ENCODE results near the gene APPBP2.
A peak's percentile ranks its signal among the peaks of the same experiment; 100 is the strongest.
"Not testable (repeated sequence)": the region's sequence is repeated elsewhere in the genome, so short reads cannot be mapped to it uniquely, and the experiment has no call there.

APPBP2 gene

DNA sequence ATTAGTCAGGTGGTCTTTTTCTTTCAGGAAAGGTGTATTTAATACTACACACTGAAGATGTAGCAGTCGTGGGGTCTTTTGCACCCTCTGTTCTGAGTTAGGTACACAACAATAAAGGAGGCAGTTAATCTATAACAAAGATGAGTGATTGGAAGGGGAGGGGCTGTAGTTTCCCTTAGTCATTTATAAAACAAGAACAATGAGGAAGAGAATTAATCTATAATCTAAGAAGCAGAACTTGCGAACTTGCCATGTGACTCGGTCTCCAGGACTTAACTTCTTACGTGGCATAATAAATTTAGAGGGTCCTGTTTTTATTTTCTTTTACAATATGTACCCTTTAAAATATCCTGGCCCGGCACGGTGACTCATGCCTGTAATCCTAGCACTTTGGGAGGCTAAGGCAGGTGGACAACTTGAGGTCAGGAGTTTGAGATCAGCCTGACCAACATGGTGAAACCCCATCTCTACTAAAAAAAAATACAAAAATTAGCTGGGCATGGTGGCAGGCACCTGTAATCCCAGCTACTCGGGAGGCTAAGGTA, 8.6 kb upstream of the APPBP2 start:
- no peak for DNase-seq

DNA sequence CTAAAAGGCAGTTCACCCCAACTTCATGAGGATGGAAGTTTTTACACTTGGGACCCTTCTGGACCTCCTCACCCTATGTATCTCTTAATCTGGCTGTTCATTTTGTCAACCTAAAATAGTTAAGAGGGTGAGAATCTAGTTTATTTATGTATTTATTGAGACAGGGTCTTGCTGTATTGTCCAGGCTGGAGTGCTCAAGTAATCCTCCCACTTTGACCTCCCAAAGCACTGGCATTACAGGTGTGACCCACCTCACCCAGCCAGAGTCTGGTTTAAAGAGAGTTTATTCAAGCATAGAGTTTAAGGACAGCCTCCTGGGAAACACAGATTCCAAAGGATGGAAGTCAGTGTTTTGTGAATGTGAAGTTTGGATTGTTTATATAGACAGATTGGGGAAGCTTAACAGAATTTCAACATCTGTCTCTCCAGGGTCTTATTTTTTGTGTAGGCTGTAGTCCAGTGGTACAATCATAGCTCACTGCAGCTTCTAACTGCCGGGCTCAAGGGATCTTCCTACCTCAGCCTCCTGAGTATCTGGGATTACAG, 8.0 kb upstream of the APPBP2 start:
- no peak for DNase-seq

DNA sequence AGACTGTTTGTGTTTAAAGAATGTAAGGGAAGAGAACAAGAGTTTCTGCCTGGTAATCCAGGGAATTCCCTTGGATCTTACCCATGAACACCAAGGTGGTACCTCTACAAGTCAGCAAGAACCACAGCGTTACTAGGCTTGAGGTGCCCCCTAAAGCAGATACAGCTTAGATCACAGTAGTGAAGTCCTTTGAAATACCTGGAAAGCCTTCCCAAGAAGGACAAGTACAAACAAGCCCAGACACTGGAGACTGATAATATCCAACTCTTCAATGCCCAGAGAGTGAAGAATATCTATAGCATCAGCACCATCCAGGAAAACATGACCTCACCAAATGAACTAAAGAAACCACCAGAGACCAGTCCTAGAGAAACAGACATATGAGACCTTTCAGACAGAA, 3.8 kb upstream of the APPBP2 start:
- no peak for DNase-seq

DNA sequence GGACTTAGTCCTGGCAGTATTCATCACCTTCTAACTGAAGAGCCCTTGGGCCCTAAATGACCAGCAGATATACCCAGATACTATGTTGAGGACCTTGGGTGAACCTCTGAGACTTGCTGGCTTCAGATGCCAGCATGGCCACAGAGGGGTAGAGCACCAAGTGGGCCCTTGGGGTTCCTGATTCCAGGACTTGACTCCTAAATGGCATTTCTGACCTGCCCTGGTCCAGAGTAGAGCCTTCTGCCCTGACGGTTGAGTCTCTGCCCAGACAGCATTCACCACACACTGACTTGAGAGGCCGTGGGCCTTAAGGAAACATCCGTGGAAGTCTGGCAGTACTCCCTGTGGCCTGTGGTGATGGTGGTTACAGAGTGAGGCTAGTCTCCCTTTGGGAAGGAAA, 2.8 kb upstream of the APPBP2 start:
- DNase-seq: no peak

DNA sequence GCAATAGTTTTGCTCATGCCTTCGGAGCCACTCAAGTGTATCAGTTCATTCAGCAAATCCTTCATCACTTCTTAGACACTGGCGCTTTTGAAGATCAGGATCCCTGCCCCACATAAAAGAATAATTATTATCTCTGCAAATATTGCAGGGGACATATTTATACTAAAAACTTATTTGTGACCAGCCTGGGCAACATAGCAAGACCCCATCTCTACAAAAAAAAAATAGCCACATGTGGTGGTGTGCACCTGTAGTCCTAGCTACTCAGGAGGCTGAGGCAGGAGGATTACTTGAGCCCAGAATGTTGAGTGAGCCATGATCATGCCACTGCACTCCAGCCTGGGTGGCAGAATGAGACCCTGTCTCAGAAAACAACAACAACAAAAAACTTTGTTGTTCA, 1.7 kb upstream of the APPBP2 start:
- DNase-seq: no peak

DNA sequence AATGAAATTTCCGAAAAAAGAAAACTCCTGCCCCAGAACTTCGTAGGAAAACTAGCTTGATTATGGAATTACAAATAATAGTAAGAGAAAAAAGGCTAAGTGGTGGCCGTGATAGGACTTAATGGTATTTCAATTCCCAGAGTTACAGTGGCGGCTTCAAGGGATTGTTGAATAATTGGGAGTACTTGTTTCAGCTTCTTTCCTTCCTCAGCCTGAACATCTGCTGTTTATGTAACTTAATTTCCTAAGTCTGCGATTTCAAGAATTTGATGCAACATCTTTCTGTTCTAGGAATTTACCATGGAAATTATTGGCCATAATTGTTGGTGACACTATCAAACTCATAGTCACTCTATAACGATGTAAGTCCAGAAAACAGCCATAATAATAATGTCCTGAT, 684 bp upstream of the APPBP2 start:
- DNase-seq: peak; percentile 23

DNA sequence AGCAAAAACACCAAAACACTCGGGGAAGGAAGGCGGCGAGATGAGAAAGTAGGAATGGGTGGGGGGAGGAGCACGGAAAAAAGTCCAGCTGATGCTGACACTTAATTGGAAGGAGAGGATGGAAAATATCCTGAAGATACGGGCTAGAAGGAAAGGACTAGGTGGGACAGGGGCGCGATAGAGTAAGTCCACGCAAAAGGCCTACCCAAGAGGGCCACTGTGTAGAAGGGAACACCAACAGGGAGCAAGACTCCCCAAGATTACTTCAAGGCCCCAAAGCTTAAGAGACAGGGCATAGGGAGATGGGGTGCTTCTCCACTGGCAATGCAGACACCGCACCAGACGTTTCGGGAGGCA, 736 bp downstream of the APPBP2 start:
- no peak for DNase-seq

DNA sequence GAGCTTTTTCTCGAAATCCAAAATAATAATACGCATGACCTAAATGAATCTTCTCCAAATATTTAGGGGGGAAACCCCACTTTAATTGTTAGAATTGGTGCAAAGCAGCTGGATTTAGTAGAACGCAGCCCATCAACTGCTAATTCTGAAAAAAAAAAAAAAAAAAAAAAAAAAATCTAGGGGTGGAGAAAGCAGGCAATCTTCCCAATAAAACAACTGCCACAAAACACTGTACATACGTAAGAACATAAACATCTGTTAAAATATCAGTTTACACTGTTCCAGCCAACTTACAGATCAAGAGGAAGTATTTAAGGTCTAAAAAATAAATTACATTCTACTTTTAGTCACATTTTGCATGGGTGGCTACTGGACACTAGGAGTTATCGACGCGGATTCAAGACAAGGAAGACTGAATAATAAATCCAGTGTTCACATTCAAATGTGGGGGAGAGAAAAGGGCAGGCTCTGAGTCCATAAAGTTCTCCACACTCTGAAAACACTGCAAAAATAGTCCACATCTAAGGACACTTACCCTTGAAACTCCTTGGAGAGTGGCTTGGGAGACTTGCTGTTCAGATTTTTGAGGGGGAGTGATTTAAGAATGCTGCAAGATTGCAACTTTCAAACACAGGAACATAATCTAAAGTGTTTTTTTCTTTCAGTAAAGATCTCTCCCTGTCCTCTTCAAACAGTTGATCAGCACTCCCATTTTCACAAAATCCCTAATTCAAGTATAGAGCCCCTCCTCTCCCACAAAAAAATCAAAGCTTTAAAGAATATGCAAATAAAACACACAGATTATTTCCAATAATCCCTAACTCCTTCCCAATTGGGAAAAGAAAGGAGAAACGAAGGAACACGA, 1.3 kb downstream of the APPBP2 start:
- DNase-seq: no peak

DNA sequence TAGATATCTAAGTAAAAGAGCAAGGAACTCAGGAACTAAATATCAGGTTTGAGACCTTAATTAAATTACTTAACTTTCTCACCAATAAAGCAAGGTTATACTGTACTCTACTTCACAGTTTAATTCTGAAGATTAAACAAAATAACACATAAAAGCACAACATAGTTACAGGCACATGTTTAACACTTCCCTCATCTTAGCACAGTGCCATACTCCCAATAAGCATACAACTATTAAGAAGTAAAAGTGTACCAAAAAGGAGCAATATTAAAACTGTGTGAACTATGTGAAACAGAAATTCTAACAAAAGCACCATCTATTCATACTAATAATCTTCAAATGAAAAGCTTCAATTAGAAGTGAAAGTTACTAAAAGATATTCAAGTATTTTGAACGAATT, 2.2 kb downstream of the APPBP2 start:
- DNase-seq: no peak

DNA sequence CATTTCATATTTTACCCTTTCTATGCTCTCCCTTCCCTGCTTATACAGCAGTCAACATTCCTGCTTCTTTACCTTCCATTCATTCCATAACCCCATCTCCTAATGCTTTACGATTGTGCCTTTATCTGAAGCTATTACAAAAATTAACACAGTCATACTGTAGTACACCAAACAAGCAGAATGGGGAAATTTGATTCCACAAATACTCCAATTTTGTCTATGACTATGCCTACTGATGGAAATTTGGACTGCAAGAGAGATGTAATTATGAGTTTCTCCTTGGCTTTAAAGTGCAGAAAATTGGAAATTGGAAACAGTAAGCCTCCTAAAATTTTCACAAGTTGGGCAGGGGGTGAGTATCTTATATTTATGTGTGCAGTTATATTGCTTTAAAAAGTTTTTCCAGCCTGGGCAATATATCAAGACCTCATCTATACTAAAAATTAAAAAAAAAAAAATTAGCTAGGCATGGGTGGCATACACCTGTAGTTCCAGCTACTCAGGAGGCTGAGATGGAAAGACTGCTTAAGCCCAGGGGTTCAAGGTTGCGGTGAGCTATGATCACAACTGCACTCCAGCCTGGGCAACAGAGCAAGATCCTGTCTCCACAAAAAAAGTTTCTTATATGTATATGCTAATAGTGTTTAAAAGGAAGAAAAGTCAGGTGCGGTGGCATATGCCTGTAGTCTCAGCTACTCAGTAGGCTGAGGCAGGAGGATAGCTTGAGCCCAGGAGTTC, 3.0 kb downstream of the APPBP2 start:
- DNase-seq: no peak

DNA sequence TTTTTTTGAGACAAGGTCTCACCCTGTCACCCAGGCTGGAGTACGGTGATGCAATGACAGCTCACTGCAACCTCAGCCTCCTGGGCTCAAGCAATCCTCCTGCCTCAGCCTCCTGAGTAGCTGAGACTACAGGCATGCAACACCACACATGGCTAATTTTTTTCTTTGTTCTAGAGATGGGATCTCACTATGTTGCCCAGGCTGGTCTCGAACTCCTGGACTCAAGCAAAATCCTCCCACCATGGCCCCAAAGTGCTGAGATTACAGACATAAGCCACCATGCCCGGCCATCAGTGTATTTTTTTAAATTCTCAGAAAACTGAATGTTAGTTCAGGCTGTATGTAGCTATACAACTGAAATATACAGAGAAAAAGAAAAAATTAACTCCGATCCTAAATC, 6.2 kb downstream of the APPBP2 start:
- no peak for DNase-seq

DNA sequence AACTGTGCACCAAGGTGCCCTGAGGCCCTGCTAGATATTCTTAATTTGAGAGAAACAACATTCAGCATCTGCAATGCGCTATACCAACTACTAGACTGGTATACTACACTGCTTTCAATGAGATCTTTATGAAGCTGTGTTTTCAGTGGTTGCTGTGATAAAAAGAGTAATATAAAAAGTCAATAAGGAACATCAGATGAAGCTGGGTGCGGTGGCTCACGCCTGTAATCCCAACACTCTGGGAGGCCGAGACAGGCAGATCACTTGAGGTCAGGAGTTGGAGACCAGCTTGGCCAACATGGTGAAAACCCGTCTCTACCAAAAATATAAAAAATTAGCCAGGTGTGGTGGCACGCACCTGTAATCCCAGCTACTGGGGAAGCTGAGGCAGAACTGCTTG, 10.4 kb downstream of the APPBP2 start:
- not testable (repeated sequence) for DNase-seq

DNA sequence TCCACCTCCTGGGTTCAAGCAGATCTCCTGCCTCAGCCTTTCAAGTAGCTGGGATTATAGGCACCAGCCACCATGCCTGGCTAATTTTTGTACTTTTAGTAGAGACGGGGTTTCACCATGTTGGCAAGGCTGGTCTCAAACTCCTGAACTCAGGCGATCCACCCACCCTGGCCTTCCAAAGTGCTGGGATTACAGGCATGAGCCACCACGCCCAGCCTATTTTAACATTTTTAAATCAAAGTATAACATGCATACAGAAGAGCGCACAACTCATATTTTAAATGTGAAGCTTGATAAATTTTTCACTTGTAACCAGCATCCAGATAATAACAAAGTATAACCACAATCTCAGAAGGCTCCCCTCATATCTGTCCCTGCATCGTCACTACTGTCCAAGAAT, 10.8 kb downstream of the APPBP2 start:
- not testable (repeated sequence) for DNase-seq

DNA sequence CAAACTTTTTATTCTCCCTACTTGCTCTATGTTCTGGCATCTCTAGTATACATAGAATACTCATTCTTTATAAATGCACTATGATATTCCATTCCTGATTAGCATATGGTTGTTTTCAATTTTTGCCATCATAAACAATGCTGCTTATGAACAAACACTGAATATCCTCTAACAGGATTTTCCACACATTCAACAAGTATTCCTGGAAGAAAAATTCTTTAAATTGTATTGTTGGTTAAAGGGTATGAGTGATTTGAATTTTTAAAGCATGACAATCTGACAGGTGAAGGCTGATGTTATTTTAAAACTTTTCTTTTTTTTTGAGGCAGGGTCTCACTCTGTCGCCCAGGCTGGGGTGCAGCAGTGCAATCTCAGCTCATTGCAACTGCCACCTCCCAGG, 11.5 kb downstream of the APPBP2 start:
- DNase-seq: no peak

DNA sequence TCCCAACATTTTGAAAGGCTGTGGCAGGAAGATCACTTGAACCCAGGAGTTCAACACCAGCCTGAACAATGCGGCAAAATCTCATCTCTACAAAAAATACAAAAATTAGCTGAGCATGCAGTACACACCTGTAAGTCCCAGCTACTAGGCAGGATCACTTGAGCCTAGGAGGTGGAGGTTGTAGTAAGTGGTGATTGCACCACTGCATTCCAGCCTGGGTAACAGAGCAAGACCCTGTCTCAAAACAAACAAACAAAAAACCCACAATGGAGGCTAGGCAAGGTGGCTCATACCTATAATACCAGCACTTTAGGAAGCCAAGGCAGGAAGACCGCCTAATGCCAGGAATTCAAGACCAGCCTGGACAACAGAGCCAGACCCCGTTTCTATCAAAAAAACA, 12.0 kb downstream of the APPBP2 start:
- no peak for DNase-seq

DNA sequence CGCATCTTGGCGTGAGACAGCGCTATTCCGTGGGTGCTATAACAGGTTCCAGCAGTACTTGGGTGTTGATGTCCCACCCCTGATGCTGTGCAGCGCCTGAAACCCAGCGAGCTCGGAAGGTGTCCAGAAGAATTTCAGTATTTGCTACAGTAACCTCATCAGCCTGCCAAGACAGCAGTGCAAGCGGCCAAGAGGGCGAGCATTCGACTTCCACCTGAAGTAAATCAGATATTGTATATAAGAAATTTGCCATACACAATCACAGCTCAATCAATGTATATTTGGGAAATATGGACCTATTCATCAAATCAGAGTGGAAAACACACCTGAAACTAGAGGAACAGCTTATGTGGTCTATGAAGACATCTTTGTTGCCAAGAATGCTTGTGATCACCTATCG, 13.0 kb downstream of the APPBP2 start:
- DNase-seq: no peak

DNA sequence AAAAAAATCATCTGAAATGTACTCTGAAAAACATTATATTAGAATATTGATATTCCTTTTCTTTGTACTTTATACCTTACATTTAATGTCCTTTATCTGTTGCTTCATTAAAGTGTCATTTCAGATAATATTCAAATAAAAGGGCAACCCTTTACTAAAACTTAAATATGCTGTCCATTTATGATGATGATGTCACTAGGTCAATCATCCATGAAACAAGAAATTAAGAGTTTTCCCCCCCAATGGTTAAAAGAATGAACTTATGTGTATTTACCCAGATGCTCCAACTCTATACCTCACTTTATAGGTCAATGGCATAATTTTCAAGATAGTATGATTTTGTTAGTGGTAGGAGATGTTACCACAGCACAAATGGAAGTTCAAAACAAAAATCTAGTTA, 15.3 kb downstream of the APPBP2 start:
- no peak for DNase-seq

DNA sequence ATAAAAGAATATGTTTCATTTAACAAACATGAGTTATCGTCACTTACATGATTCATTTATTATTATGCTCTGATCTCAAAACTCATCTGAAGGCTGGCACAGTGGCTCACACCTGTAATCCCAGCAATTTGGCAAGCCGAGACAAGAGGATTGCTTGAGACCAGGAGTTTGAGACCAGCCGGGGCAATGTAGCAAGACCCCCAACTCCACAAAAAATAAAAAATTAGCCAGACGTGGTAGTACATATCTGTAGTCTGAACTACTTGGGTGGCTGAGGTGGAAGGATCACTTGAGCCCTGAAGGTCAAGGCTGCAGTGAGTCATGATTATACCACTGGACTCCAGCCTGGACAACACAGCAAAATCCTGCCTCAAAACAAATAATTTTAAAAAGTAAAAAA, 16.0 kb downstream of the APPBP2 start:
- DNase-seq: no peak

DNA sequence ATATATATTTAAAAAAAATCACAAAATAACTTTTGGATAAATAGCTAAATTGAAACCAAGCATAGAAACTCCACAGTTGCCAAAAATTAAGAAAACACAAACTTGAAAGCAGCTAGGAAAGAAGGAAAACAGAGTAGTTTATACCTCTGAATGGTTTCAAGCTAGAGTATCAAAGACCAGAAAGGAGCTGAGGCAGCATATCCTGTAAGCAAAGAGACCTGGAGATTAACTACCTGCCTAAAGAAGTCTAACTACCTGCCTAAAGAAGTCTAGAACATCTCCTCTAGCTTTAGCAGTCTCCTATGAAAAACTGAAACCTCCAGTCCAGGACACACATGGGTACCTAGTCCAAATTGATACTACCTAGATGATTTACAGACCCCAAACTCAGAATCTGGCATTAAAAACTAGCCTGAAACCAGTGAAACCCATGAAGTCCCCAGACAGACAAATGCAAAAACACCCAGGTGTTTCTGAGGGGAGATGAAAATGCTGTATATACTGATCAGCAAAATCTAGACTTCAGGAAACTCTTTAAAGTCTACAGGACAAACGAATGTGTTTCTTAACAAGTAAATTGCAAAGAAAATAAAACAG, 17.6 kb downstream of the APPBP2 start:
- no peak for DNase-seq

DNA sequence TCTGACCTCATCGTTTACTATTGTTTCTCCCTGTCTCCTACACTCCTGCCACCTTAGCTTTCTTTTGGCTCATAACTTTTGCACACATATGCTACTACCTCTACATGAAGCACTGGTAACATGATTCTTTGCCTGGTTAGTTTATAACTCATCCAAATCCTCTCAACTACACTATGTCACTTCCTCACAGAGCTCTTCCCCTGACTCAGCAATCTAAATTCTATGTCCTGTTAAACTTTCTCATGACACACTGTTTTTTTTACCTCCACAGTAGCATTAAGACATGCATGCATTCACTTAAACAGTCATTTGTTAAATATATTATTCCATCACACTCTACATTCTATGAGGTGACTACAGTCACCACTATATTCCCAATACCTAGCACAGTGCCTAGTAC, 19.7 kb downstream of the APPBP2 start:
- peak; percentile 87 for DNase-seq

DNA sequence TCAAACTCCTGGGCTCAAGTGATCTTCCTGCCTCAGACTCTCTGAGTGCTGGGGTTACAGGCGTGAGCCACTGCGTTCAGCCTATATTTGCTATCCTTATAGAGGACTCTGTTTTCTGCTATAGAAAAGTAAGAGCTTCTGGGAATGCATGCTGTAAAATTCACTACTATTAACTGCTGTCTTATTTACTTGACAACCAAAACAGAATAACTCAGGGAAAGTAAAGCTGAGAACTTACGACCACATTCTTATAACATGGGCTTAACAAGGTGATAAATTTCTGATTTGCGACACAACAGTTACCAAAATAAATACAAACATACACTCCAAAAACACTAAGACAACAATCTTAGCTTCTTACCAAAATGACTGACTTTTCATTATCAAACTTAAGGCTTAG, 23.9 kb downstream of the APPBP2 start:
- no peak for DNase-seq

DNA sequence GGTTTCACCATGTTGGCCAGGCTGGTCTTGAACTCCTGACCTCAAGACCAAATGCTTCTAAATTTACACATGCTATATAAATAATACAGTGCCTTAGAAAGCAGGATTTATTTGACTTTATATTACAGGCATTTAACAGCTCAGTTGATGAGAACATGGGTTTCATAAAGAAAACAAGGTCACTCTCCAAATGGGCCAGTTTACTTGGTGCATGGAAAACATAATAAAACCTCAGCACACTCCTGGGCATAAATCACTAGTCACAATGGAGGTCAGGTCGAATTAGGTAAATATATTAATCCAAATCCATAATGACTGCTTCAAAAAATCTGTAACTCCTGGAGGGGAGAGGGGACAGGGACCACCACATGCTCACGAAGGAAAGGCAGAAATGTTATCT, 24.5 kb downstream of the APPBP2 start:
- no peak for DNase-seq

DNA sequence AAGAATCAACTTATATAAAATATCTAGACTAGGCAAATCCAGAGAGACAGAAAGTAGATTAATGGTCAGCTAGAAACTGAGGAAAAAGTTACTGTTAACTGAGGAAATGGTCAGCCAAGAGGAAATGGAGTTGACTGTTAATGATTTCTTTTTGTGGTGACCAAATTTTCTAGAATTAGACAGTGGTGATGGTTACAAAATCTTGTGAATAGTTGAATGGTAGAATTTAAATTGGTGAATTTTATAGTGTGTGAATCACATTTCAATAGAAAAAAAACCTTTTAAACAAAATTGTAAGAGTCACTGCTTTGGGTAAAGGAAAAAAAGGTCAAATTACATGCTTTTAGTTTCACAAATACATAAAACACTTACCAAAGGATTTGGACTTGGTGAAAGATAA, 30.0 kb downstream of the APPBP2 start:
- DNase-seq: no peak
